Measurements from ENCODE around the gene GPD2. TPM values are rescaled to one million over a fixed set of nuclear protein-coding genes. Genes with fewer than 3 reads are reported as not detected.
A peak's percentile ranks its signal among the peaks of the same experiment; 100 is the strongest.

Gene GPD2
- total RNA-seq, 1 donor from 2014 or later, result 76.9 TPM

DNA sequence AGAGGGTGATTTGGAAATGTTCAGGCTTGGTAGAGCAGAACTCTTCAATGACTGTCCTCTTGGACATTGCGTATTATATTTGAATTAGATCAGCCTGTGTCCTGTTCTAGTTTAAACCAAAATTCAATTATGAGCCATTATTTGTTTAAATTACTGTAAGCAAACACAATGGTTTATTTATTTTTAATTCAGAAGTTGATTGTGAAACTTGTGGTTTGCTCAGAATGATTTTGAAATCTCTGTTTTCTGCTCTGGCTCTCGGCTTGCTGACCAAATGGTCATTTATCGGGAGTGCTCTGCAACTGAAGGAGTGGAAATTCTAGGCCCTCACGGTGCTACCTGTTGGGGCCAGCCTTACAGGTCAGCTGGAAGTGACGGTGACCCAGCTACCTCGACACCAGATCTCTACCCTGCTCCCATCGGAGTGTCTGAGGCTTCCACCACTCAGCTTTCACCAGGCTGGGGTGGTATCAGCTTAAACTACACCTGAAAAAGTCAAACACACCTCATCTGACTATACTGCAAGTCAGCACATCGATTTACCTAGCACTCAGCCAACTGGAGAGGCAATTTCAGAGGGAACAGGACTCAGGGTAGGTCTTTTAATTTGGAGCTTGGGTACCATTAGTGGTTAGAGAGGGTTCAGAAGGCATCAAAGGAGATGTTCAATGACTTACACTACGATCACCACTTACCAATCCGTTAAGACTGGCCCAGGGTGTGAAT lies 36.8 kb upstream of the GPD2 start:
- no peaks in the 10 kb centered on the region for H3K27me3 ChIP-seq (ENCODE audit: control insufficient read depth, insufficient read depth, low read length)
- peak; percentile 77 for DNase-seq (ENCODE audit: low read depth)
- no peak for FAIRE-seq
- H3K4me3 ChIP-seq (ENCODE audit: low read depth, low read length), result peak overlapping the region; percentile 53
- no peak for TF ChIP-seq CTCF (IDR thresholded peaks at IDR 0.05; ENCODE audit: insufficient read depth, low read length, severe bottlenecking)
- no peaks in the 10 kb centered on the region for H3K36me3 ChIP-seq (ENCODE audit: control insufficient read depth, insufficient read depth, low read length)

GRCh38 chr2:156399950-156400705 lies 36.1 kb upstream of the GPD2 start:
- FAIRE-seq (no peak), DNase-seq (ENCODE audit: low read depth) (peak; percentile 72)
- Histone ChIP-seq H3K27me3 (ENCODE audit: control insufficient read depth, insufficient read depth, low read length) (no peaks in the 10 kb centered on the region), H3K36me3 (ENCODE audit: control insufficient read depth, insufficient read depth, low read length) (no peaks in the 10 kb centered on the region), H3K4me3 (ENCODE audit: low read depth, low read length) (peak overlapping the region; percentile 53)
- no peak for TF ChIP-seq CTCF (IDR thresholded peaks at IDR 0.05; ENCODE audit: insufficient read depth, low read length, severe bottlenecking)

DNA sequence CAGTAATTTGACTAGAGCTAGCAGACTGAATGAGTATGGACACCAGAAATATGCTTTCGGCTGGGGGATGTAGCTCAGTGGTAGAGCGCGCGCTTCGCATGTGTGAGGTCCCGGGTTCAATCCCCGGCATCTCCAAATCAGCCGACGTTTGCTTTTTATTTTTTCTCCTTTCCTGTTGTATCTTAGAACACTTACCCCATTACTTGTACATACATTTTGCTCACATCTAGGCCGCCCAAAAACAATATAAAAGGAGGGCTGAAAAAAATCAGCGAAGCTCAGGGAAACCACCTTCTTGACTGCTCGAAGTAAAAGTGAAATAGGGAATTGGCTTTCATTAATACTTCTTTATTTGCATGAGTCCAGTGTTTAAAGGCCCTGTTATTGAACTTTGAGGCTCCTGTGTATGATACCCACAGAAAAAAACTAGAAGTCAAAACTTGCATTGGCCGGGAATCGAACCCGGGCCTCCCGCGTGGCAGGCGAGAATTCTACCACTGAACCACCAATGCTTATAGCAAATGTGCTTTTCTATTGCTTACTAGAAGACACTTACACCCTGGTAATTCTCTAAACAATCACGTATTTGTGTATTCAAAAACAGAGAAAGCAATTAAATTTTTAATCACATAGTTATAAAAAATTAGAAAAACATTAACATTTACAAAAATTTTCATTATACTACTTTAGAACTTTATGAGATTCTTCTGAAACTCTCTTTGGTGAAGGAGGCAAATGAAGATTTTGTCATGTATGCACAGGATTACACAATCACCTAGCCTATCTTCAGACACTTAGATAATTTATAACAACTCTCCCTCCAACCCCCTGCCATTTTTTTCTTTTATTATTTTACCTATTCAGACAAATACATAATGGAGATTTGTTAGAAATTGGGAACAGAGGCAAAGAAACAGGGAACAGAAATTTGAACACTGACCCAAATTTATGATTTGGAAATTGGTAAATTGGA lies 35.2 kb upstream of the GPD2 start:
- H3K36me3 ChIP-seq (ENCODE audit: control insufficient read depth, insufficient read depth, low read length), result no peaks in the 10 kb centered on the region
- peak overlapping the region; percentile 53 for H3K4me3 ChIP-seq (ENCODE audit: low read depth, low read length)
- H3K27me3 ChIP-seq (ENCODE audit: control insufficient read depth, insufficient read depth, low read length), result no peaks in the 10 kb centered on the region
- DNase-seq (ENCODE audit: low read depth) (peak; percentile 73), FAIRE-seq (no peak)
- no peak for TF ChIP-seq CTCF (IDR thresholded peaks at IDR 0.05; ENCODE audit: insufficient read depth, low read length, severe bottlenecking)

DNA sequence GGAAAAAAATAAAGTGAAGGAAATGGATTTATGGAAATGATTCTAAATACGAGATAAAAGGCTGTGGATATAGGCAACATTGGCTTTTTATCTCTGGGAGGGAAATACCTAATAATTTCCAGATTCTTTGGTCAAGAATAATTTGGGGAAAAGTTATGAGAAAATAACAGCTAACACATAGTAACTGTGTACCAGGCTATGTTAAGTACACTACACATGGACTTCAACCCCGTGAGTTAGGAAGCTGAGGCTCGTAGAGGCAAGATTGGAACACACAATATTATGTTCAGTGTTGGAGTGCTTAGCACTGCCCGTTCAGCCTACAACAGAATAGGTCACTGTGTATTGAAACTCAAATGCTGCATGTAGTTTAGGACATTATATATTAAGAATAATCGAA lies 34.3 kb upstream of the GPD2 start:
- Histone ChIP-seq H3K4me3 (ENCODE audit: low read depth, low read length) (no peak overlapping the region), H3K36me3 (ENCODE audit: control insufficient read depth, insufficient read depth, low read length) (no peaks in the 10 kb centered on the region), H3K27me3 (ENCODE audit: control insufficient read depth, insufficient read depth, low read length) (no peaks in the 10 kb centered on the region)
- no peak for FAIRE-seq
- DNase-seq (ENCODE audit: low read depth), result no peak
- no peak for TF ChIP-seq CTCF (IDR thresholded peaks at IDR 0.05; ENCODE audit: insufficient read depth, low read length, severe bottlenecking)

DNA sequence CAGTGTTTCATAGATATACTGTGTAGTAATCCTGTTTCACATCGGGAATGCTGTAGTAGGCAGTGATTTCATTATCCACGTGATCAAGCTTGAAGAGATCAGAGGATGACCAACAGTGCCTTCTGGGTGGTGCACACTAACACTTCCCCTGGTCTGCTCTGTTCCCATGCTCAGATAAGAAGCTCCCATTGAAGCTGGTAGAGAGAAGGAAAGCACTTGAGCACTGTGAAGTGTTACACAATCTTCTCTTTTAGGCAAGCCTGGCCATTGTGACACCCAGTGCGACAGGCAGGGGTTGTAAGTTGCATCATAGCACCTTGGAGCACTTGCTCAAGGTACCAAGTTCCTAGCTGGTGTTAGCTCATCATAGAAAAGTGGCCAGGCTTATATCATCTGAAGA lies 30.6 kb upstream of the GPD2 start:
- no peak for TF ChIP-seq CTCF (IDR thresholded peaks at IDR 0.05; ENCODE audit: insufficient read depth, low read length, severe bottlenecking)
- FAIRE-seq, result peak; percentile 7
- H3K27me3 ChIP-seq (ENCODE audit: control insufficient read depth, insufficient read depth, low read length), result no peaks in the 10 kb centered on the region

More for the DNA sequence above, 30.6 kb upstream of the GPD2 start:
- peak; percentile 80 for DNase-seq (ENCODE audit: low read depth)
- Histone ChIP-seq H3K4me3 (ENCODE audit: low read depth, low read length) (no peak overlapping the region), H3K36me3 (ENCODE audit: control insufficient read depth, insufficient read depth, low read length) (no peaks in the 10 kb centered on the region)
